Measurements from ENCODE around the gene RIN1. TPM values are rescaled to one million over a fixed set of nuclear protein-coding genes. Genes with fewer than 3 reads are reported as not detected.

The RIN1 gene
- total and polyA plus RNA-seq, 9 of the 15 experiments (the other 6 are each of a cell fraction or from before 2014, with no cell fraction given), result 0.01 to 1.2 (median 0.45) TPM; not detected in 1

- 0 out of 2 replicates have a peak, but pooled peaks have one; percentile 71 for TF ChIP-seq AFF4 (CRISPR knock-in tag; IDR thresholded peaks at IDR 0.05)
- 0 out of 2 replicates have a peak, but pooled peaks have one; percentile 7 for TF ChIP-seq ZNF316 (IDR thresholded peaks at IDR 0.05)
- no peak for TF ChIP-seq ZNF707 (CRISPR knock-in tag; conservative IDR thresholded peaks at IDR 0.05)
- peak; percentile 35 for TF ChIP-seq CCNT2 (IDR thresholded peaks at IDR 0.05; ENCODE audit: borderline replicate concordance, extremely low read depth, insufficient read length, low read depth, low read length)
- TF ChIP-seq BRCA1 (IDR thresholded peaks at IDR 0.05), result no peak
- TF ChIP-seq BRCA1 (CRISPR knock-in tag; IDR thresholded peaks at IDR 0.05), result no peak
- TF ChIP-seq ZNF140 (CRISPR knock-in tag; IDR thresholded peaks at IDR 0.05), result no peak
- TF ChIP-seq MYNN (IDR thresholded peaks at IDR 0.05), result no peak
- no peak for TF ChIP-seq MYNN (CRISPR knock-in tag; IDR thresholded peaks at IDR 0.05)
- TF ChIP-seq ILF3 (IDR thresholded peaks at IDR 0.05; ENCODE audit: borderline replicate concordance), result no peak
- TF ChIP-seq ZBTB7A (IDR thresholded peaks at IDR 0.05; ENCODE audit: borderline replicate concordance, control insufficient read depth, low read depth, low read length), result peak; percentile 18; the same call in 1 of the 2 replicates
- no peak for TF ChIP-seq CREB3L1 (IDR thresholded peaks at IDR 0.05; ENCODE audit: borderline replicate concordance, low read depth)
- no peak for TF ChIP-seq CBFA2T3 (IDR thresholded peaks at IDR 0.05)
- TF ChIP-seq ERF (CRISPR knock-in tag; IDR thresholded peaks at IDR 0.05), result no peak
- TF ChIP-seq NKRF (IDR thresholded peaks at IDR 0.05; ENCODE audit: borderline replicate concordance), result no peak
- TF ChIP-seq FOXJ3 (CRISPR knock-in tag; IDR thresholded peaks at IDR 0.05), result no peak
- TF ChIP-seq HINFP (tag; conservative IDR thresholded peaks at IDR 0.05; ENCODE audit: low read depth), result no peak
- no peak for TF ChIP-seq ZNF324 (CRISPR knock-in tag; IDR thresholded peaks at IDR 0.05)
- TF ChIP-seq MXD1 (CRISPR knock-in tag; IDR thresholded peaks at IDR 0.05; ENCODE audit: borderline replicate concordance, poor library complexity, severe bottlenecking), result no peak
These were observed 23.5 kb downstream of the RIN1 start (continued) for GRCh38 chr11:66312549-66313320.

Data from K562 (cell line).